Measurements from ENCODE around the gene CNTFR.

Gene CNTFR

DNA sequence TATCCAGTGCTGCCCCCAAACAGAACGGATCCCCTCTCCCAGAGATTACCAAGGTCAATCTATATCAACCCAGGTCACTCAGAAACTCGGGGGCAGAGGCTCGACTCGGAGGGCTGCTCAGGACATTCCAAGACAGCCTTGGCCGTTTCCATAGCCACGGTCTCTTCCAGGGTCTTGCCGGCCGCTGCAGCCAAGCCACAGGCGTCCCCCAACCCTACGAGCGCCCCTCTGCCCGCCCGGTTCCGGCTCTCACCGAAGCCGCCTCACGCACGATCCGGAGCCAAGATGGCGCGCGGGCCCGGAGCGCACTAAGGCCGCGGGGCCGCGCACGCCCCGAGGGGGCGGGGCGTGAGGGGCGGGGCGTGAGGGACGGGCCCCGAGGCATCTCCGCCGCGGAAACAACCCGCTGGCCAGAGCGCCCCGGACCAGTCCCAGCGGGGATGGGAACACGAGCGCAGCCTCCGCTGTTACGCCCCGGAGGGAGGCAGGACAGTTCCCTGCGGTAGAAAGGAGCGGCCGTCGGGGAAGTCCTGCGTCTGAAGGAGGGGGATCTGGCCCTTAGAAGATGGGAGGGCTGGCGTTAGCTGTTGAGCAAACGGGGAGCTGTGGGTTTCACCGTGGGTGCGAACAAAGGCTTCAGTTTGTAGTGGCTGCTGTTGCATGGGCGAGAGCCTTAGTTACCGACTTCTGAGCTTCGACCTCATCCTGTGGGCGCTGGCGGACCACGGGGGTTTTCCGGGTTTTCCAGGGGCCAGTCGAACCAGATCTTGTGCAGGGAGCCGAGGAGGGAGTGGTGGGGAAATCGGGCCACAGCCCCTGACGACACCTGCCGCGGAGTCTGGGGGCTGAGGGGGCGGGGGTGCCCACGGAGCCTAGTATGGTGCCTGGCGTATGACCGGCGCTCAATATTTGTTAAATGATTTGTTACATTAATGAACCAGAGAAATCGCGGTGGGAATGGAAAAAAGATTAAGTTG, 22.6 kb upstream of the CNTFR start, which contains the start of gene RPP25L:
TSS of gene RPP25L (minus strand) at position 287 of the 977 bp plus-strand sequence. CDS start 801 bp downstream, outside the sequence.
- peak; percentile 35 for DNase-seq (ENCODE audit: low read depth)
- TF ChIP-seq, protein P1, sequence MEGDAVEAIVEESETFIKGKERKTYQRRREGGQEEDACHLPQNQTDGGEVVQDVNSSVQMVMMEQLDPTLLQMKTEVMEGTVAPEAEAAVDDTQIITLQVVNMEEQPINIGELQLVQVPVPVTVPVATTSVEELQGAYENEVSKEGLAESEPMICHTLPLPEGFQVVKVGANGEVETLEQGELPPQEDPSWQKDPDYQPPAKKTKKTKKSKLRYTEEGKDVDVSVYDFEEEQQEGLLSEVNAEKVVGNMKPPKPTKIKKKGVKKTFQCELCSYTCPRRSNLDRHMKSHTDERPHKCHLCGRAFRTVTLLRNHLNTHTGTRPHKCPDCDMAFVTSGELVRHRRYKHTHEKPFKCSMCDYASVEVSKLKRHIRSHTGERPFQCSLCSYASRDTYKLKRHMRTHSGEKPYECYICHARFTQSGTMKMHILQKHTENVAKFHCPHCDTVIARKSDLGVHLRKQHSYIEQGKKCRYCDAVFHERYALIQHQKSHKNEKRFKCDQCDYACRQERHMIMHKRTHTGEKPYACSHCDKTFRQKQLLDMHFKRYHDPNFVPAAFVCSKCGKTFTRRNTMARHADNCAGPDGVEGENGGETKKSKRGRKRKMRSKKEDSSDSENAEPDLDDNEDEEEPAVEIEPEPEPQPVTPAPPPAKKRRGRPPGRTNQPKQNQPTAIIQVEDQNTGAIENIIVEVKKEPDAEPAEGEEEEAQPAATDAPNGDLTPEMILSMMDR (IDR thresholded peaks at IDR 0.05; ENCODE audit: control insufficient read depth, extremely low read depth, insufficient read depth) = no peak

DNA sequence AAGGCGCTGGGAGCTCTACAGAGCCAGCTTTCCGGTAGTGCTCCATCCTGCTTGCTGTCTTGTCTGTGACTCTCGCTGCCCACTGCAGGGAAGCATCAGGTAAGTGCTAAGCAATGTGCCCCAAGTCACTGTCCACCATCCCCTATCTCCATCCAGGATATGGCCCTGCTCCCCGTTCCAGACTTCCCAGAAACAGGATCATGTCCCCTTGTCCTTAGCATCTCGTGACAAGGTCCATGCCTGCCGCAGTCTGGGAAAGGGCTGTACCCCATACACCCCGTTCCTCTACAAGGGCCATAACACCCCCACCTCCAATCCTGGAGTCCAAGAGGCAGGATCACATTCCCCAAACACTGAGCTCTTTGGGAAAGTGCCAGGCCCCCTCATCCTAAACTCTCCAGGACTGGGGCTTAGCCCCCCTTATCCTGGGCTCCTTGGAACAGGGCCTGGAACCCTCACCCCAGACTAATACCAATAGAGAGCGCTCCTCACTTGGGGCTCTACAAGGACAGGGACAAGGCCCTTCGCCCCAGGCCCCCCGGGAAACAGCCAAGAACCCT, 21.8 kb upstream of the CNTFR start:
- TF ChIP-seq, protein P1 (IDR thresholded peaks at IDR 0.05; ENCODE audit: control insufficient read depth, extremely low read depth, insufficient read depth) = 0 out of 2 replicates have a peak, but pooled peaks have one; percentile 8

More for the DNA sequence above, 22.6 kb upstream of the CNTFR start, which contains the start of gene RPP25L:
- H3K4me3 ChIP-seq (ENCODE audit: low read depth, low read length) = peak within 1 kb of the TSS; percentile 97

DNA sequence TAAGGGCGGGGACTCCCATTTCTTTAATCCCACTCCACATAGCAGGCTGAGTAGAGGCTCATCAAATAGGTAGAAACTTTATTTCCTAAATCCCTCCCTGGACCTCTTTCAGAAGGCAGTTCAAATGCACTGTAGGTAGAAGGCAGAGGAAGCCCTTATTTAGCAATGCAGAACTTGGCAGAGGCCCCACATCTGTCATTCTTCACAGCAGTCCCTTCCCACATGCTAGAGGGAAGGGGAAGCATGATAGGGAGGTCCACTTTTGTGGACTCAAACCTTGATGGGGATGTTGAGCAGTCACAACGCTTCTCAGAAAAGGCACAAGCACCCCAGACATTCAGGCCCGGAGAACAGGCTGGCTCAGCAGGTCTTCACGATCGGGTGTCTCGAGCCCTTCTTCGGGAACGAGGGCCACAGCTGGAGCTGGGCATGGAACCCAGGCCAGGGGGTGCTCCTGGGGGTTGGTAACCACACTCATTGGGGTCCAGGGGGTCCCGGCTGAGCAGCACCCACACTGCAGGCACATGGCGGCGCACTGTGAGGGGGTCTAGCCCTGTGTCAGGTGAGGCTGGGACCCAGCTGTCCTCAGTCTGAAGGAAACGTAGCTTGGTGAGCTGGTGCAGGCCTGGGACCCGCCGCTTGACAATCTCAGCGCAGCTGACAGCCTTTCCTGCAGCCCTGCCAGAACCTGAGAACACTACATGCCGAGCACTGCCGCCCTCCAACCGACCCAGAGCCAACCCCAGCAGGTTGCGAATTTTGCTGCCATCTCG, 21.1 kb upstream of the CNTFR start:
- TF ChIP-seq, protein P1 (IDR thresholded peaks at IDR 0.05; ENCODE audit: control insufficient read depth, extremely low read depth, insufficient read depth) = no peak
- peak overlapping the region; percentile 97 for H3K4me3 ChIP-seq (ENCODE audit: low read depth, low read length)
- no peak for DNase-seq (ENCODE audit: low read depth)

More for the DNA sequence above, 21.8 kb upstream of the CNTFR start:
- no peak for DNase-seq (ENCODE audit: low read depth)
- H3K4me3 ChIP-seq (ENCODE audit: low read depth, low read length) = peak overlapping the region; percentile 97

DNA sequence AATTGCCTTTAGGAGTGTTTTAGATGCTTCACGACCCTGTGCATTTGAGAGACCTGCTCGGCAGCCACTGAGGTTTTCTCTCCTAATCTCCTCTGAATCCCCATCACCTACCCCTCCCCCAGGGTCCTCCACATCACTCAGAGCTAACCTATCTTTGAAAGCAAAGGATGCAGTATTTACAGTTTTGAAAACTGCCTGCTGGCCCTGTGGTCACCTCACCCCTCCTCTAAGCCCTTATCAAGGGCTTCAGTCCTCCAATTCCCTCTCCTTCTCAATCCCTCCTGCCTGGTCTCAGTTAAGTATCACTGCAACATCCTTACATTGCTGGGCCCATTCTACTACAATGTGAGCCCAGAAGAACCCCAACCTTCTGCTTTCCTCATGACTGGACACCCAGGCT, 17.8 kb upstream of the CNTFR start:
- TF ChIP-seq, protein P1 (IDR thresholded peaks at IDR 0.05; ENCODE audit: control insufficient read depth, extremely low read depth, insufficient read depth) = no peak
- H3K4me3 ChIP-seq (ENCODE audit: low read depth, low read length) = no peak overlapping the region
- DNase-seq (ENCODE audit: low read depth) = no peak

DNA sequence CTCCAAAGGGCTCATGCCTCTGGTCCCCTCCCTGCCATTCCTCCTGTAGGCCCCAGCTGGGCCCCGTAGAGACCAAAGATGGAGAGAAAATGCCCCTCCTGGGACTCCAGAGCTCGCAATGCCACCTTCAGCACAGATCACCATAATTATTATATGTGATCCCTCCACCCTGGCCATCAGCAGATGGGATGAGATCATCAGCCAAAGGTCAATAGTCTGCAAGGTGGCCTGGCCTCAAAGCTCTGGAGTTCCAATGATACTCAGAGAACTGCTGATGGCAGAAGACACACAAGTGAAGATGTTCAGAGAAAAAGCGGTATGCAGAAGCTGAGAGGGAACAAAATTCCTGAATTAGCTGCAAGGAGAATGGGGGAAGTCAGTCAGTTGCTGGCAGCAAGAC, 17.4 kb upstream of the CNTFR start:
- TF ChIP-seq, protein P1 (IDR thresholded peaks at IDR 0.05; ENCODE audit: control insufficient read depth, extremely low read depth, insufficient read depth) = no peak
- no peak for DNase-seq (ENCODE audit: low read depth)
- H3K4me3 ChIP-seq (ENCODE audit: low read depth, low read length) = no peak overlapping the region

DNA sequence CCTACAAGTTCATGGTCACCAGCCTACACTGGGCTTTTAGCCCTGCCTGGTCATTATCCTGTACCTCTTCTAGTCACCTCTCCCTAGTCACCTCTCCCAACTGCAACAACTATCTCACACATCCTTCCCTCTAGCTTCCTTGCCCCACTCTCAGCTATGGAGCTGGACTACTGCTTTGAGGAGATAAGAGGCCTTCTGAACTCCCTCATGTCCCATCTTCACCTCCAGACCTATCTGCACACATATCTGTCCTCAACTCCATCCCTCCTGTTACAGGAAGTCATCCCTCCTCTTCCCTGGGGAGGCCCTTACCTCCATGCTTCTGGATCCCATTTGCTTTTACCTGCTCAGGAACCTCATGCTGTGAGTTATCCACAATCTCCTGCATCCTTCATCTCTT, 16.7 kb upstream of the CNTFR start:
- DNase-seq (ENCODE audit: low read depth) = no peak
- H3K4me3 ChIP-seq (ENCODE audit: low read depth, low read length) = no peak overlapping the region
- TF ChIP-seq, protein P1 (IDR thresholded peaks at IDR 0.05; ENCODE audit: control insufficient read depth, extremely low read depth, insufficient read depth) = no peak

Data from LNCaP clone FGC (cell line).